HG03378 (cell line): ENCODE results near the gene PIK3CD.

Experiments
- ATAC-seq: cut with Tn5 transposase; IDR thresholded peaks from one replicate; pipeline ENCODE4 v1.9.1; 2021; ENCODE audit warnings: mild to moderate bottlenecking, moderate library complexity; ENCODE audit not compliant: unreplicated experiment

PIK3CD gene

GRCh38 chr1:9763914-9764313 is 112.4 kb downstream of the PIK3CD start:
- ATAC-seq, result no peak

GRCh38 chr1:9764550-9764949 is 113.0 kb downstream of the PIK3CD start:
- no peak for ATAC-seq

- ATAC-seq, result no peak
Measured at GRCh38 chr1:9766759-9767442, 115.4 kb downstream of the PIK3CD start.

- no peak for ATAC-seq
Measured at GRCh38 chr1:9767964-9768668, 116.6 kb downstream of the PIK3CD start.

- no peak for ATAC-seq
Measured at GRCh38 chr1:9768983-9769382, 117.5 kb downstream of the PIK3CD start.

GRCh38 chr1:9770298-9770697 is 118.8 kb downstream of the PIK3CD start:
- ATAC-seq, result no peak

GRCh38 chr1:9774712-9775679 is 123.5 kb downstream of the PIK3CD start:
- ATAC-seq, result no peak

- no peak for ATAC-seq
Measured at GRCh38 chr1:9776685-9777084, 125.2 kb downstream of the PIK3CD start.
